HCT116 (cell line): Measurements from ENCODE around the gene GPX7. TPM values are rescaled to one million over a fixed set of nuclear protein-coding genes. Genes with fewer than 3 reads are reported as not detected.

Experiments
- ATAC-seq: fragments of 200-7000 bp; cut with Tn5 transposase; 2 replicates; pipeline ENCODE4 v1.9.1; 2020; ENCODE audit warnings: mild to moderate bottlenecking, moderate library complexity
- BruUV-seq: library from RNA; stranded (reverse); fragments of 400-500 nt; replicated peaks from 2 replicates; lab custom pipeline; 2021; lab: Mats Ljungman, UMichigan
- CTCF ChIA-PET: fragments of 300-600 bp; sonication (Branson Sonifier 250); formaldehyde crosslinking; loops from one replicate; lab custom pipeline; 2021; ENCODE audit warnings: antibody characterized with exemption; lab: Charles Lee
- POLR2A ChIA-PET: fragments of 300-600, 350-600 bp; sonication (Branson Sonifier 250); formaldehyde crosslinking; loops from one replicate; lab custom pipeline; 2021; ENCODE audit warnings: antibody characterized with exemption; lab: Charles Lee
- RAD21 ChIA-PET, 2 experiments: fragments of 300-600 bp; sonication (Branson Sonifier 250); formaldehyde crosslinking; loops; one replicate each; lab custom pipeline; 2023; ENCODE audit warnings: low total read pairs in 2 of 2; ENCODE audit not compliant: uncharacterized antibody in 2 of 2, unreplicated experiment in 2 of 2, low non-redundant PET in 1 of 2; lab: Charles Lee
- DNase-seq: peaks from one replicate; pipeline ENCODE4 v3.0.0-alpha.2; 2010; ENCODE audit warnings: low read depth, low spot score
- H2AFZ ChIP-seq: fragments of 200-600 bp; shearing (Covaris generic), sonication (generic); 2 replicates; pipeline ENCODE4 v1.6.1; 2017; ENCODE audit warnings: low read depth, mixed run types, mixed read lengths, antibody characterized with exemption, low read length; ENCODE audit not compliant: poor library complexity, severe bottlenecking
- H3K27ac ChIP-seq: 2 replicates; pipeline ENCODE4 v1.5.1; 2012; ENCODE audit warnings: low read depth, low read length
- H3K27me3 ChIP-seq: fragments of 200-600 bp; sonication (generic); 2 replicates; pipeline ENCODE4 v1.6.1; 2016; ENCODE audit warnings: mixed run types, low read length, mixed read lengths; ENCODE audit not compliant: insufficient read depth
- H3K36me3 ChIP-seq, 2 experiments: fragments of 200-500 bp in 1 of 2; fragments of 200-600 bp in 1 of 2; sonication (Bioruptor generic) in 1 of 2; sonication (generic) in 1 of 2; 2 replicates each; pipeline versions ENCODE4 v1.5.1 to v1.6.1; 2014 to 2016; ENCODE audit warnings: low read length in 2 of 2, inconsistent platforms in 1 of 2, mixed read lengths in 1 of 2, mixed run types in 1 of 2; ENCODE audit not compliant: insufficient read depth in 2 of 2, control insufficient read depth in 1 of 2
- H3K4me1 ChIP-seq, 2 experiments: fragments of 200-600 bp in 1 of 2; sonication (generic) in 1 of 2; 2 replicates each; pipeline versions ENCODE4 v1.5.1 to v1.6.1; 2012 to 2017; ENCODE audit warnings: low read length in 2 of 2, inconsistent platforms in 1 of 2, mild to moderate bottlenecking in 1 of 2, mixed read lengths in 1 of 2, mixed run types in 1 of 2, moderate library complexity in 1 of 2; ENCODE audit not compliant: insufficient read depth in 2 of 2, control insufficient read depth in 1 of 2
- H3K4me2 ChIP-seq: fragments of 200-600 bp; sonication (generic); 2 replicates; pipeline ENCODE4 v1.6.1; 2017; ENCODE audit warnings: mixed run types, low read length, mixed read lengths
- H3K4me3 ChIP-seq, 2 experiments: fragments of 200-600 bp in 1 of 2; sonication (generic) in 1 of 2; replicated peaks in 1 of 2; 2 replicates each; pipeline ENCODE4 v1.5.1; 2011 to 2016; ENCODE audit warnings: low read length in 2 of 2, control low read depth in 1 of 2, low read depth in 1 of 2, mild to moderate bottlenecking in 1 of 2, mixed read lengths in 1 of 2, mixed run types in 1 of 2
- H3K79me2 ChIP-seq: fragments of 200-600 bp; sonication (generic); 2 replicates; pipeline ENCODE4 v1.6.1; 2017; ENCODE audit warnings: mild to moderate bottlenecking, mixed run types, low read length, moderate library complexity, mixed read lengths; ENCODE audit not compliant: insufficient read depth
- H3K9ac ChIP-seq: fragments of 200-600 bp; sonication (generic); 2 replicates; pipeline ENCODE4 v1.6.1; 2016; ENCODE audit warnings: low read length, mixed read lengths
- H3K9me2 ChIP-seq: fragments of 200-600 bp; sonication (generic), shearing (Covaris generic); 2 replicates; pipeline ENCODE4 v1.6.1; 2017; ENCODE audit warnings: mixed run types, mild to moderate bottlenecking, moderate library complexity; ENCODE audit not compliant: insufficient read depth
- H3K9me3 ChIP-seq, 2 experiments: fragments of 200-500 bp in 1 of 2; fragments of 200-600 bp in 1 of 2; sonication (Bioruptor generic) in 1 of 2; sonication (generic) in 1 of 2; 2 replicates each; pipeline ENCODE4 v1.6.1; 2014 to 2017; ENCODE audit warnings: low read length in 2 of 2, mixed read lengths in 2 of 2, inconsistent platforms in 1 of 2, low read depth in 1 of 2, mild to moderate bottlenecking in 1 of 2, mixed run types in 1 of 2, moderate library complexity in 1 of 2; ENCODE audit not compliant: control insufficient read depth in 1 of 2, insufficient read depth in 1 of 2
- H4K20me1 ChIP-seq: fragments of 200-600 bp; sonication (generic), shearing (Covaris generic); 2 replicates; pipeline ENCODE4 v1.6.1; 2017; ENCODE audit warnings: mixed run types, mild to moderate bottlenecking, moderate library complexity; ENCODE audit not compliant: insufficient read depth
- CEBPB ChIP-seq: IDR thresholded peaks from 2 replicates; pipeline ENCODE4 v1.6.1; 2012; ENCODE audit warnings: low read depth
- CTCF ChIP-seq, 3 experiments: fragments of 200-600 bp in 1 of 3; sonication (generic) in 1 of 3; IDR thresholded peaks in 2 of 3; conservative IDR thresholded peaks in 1 of 3; 2 replicates each; pipeline ENCODE4 v1.5.1; 2012 to 2017; ENCODE audit warnings: low read depth in 2 of 3, low read length in 2 of 3, antibody characterized with exemption in 1 of 3, borderline replicate concordance in 1 of 3, control low read depth in 1 of 3, mild to moderate bottlenecking in 1 of 3, mixed read lengths in 1 of 3, mixed run types in 1 of 3, moderate library complexity in 1 of 3; ENCODE audit not compliant: insufficient read depth in 1 of 3
- EZH2phosphoT487 ChIP-seq: fragments of 200-600 bp; IDR thresholded peaks from 2 replicates; pipeline ENCODE4 v1.6.1; 2018; ENCODE audit warnings: antibody characterized with exemption, borderline replicate concordance
- FOSL1 ChIP-seq: IDR thresholded peaks from 2 replicates; pipeline ENCODE4 v1.6.1; 2012; ENCODE audit warnings: low read depth
- POLR2A ChIP-seq: IDR thresholded peaks from 2 replicates; pipeline ENCODE4 v1.7.0; 2011; ENCODE audit warnings: borderline replicate concordance; ENCODE audit not compliant: insufficient read depth, insufficient read length; ENCODE audit errors: extremely low read depth
- POLR2AphosphoS5 ChIP-seq: IDR thresholded peaks from 2 replicates; pipeline ENCODE4 v1.6.1; 2011; ENCODE audit warnings: mild to moderate bottlenecking, low read depth, low read length, moderate library complexity
- REST ChIP-seq: IDR thresholded peaks from 2 replicates; pipeline ENCODE4 v1.6.1; 2012; ENCODE audit warnings: low read depth
- SIN3A ChIP-seq: IDR thresholded peaks from 2 replicates; pipeline ENCODE4 v1.6.1; 2012; ENCODE audit warnings: low read depth
- SP1 ChIP-seq: IDR thresholded peaks from 2 replicates; pipeline ENCODE4 v1.6.1; 2012; ENCODE audit warnings: low read depth
- TCF7L2 ChIP-seq: IDR thresholded peaks from 2 replicates; pipeline ENCODE4 v1.7.0; 2011; ENCODE audit warnings: borderline replicate concordance, inconsistent platforms; ENCODE audit not compliant: insufficient read depth, insufficient read length; ENCODE audit errors: extremely low read depth
- ZBTB33 ChIP-seq: IDR thresholded peaks from 2 replicates; pipeline ENCODE4 v1.6.1; 2011; ENCODE audit warnings: mild to moderate bottlenecking, low read length, moderate library complexity; ENCODE audit not compliant: insufficient replicate concordance; ENCODE audit errors: extremely low read depth
- ZFX ChIP-seq: fragments of 450-650 bp; IDR thresholded peaks from 2 replicates; pipeline ENCODE4 v1.6.1; 2017
- ZNF274 ChIP-seq: fragments of 200-500 bp; sonication (Bioruptor generic); IDR thresholded peaks from 2 replicates; pipeline ENCODE4 v1.6.1; 2014; ENCODE audit warnings: mild to moderate bottlenecking, low read depth, low read length, inconsistent platforms
- intact Hi-C: fragments of 100-400 bp; cut with micrococcal nuclease; formaldehyde crosslinking; loops from 2 replicates; pipeline ENCODE4 v1.10.0; 2022
- total RNA-seq: library from RNA; stranded (reverse); gene quantifications from one replicate; pipeline ENCODE4 v1.2.1, GENCODE V29; 2021; ENCODE audit not compliant: unreplicated experiment
- TF ChIP-seq, protein P1 (sequence below): IDR thresholded peaks from 2 replicates; pipeline ENCODE4 v1.6.1; 2012

The GPX7 gene
- total RNA-seq, 1 experiment from 2014 or later: not detected

- Histone ChIP-seq H3K27me3 (peaks cover 4% of the 10 kb centered on the region; the same call in 1 of the 2 replicates), H3K36me3 (no peaks in the 10 kb centered on the region), H3K79me2 (no peaks in the 10 kb centered on the region), H3K9me3 (no peaks in the 10 kb centered on the region), H3K9me2 (no peaks in the 10 kb centered on the region), H3K9ac (no peak overlapping the region), H3K4me3 (no peak overlapping the region), H3K4me2 (no peak overlapping the region), H2AFZ (no peak overlapping the region), H3K27ac (no peak overlapping the region), H4K20me1 (no peaks in the 10 kb centered on the region), H3K4me1 (no peaks in the 10 kb centered on the region)
- intact Hi-C loops: no loop called here
- CTCF ChIA-PET: no interaction called here
- BruUV-seq: no TSS peak
- DNase-seq: no peak
- TF ChIP-seq, protein P1, sequence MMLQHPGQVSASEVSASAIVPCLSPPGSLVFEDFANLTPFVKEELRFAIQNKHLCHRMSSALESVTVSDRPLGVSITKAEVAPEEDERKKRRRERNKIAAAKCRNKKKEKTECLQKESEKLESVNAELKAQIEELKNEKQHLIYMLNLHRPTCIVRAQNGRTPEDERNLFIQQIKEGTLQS: no peak
- no peak for TF ChIP-seq SIN3A
- no peak for TF ChIP-seq EZH2phosphoT487
- no peak for TF ChIP-seq TCF7L2
- no peak for TF ChIP-seq REST
- no peak for TF ChIP-seq FOSL1
- TF ChIP-seq ZNF274: no peak
- no peak for TF ChIP-seq CEBPB
- no peak for TF ChIP-seq POLR2A
- TF ChIP-seq SP1: no peak
- no peak for TF ChIP-seq POLR2AphosphoS5
- no peak for TF ChIP-seq ZFX
- TF ChIP-seq ZBTB33: no peak
- no peak for TF ChIP-seq CTCF (IDR thresholded peaks at IDR 0.05 in 2 of 3, conservative IDR thresholded peaks at IDR 0.05 in 1 of 3; ENCODE audit: borderline replicate concordance in 1 of 3, insufficient read depth in 1 of 3, low read depth in 2 of 3, low read length in 2 of 3)
- no peak for ATAC-seq
- RAD21 ChIA-PET: no interaction called here
- POLR2A ChIA-PET: no interaction called here
These were observed 11.6 kb downstream of the GPX7 start for GRCh38 chr1:52613636-52614373.
